ENCODE measurements around the gene TSC2. TPM values are rescaled to one million over a fixed set of nuclear protein-coding genes. Genes with fewer than 3 reads are reported as not detected.

TSC2 gene
- total RNA-seq, 1 experiment from 2014 or later, result 109 TPM

GRCh38 chr16:2034696-2035430 lies 12.9 kb upstream of the TSC2 start:
- Mint-ChIP-seq H3K4me3 (ENCODE audit: unreplicated experiment) (no peak overlapping the region), H3K4me1 (ENCODE audit: low read depth, unreplicated experiment) (peaks cover 7% of the 10 kb centered on the region), H3K27me3 (ENCODE audit: insufficient read depth, unreplicated experiment) (no peaks in the 10 kb centered on the region), H3K27ac (ENCODE audit: unreplicated experiment) (peak overlapping the region; percentile 50), H3K36me3 (ENCODE audit: insufficient read depth, unreplicated experiment) (peaks cover 16% of the 10 kb centered on the region), H3K9me3 (ENCODE audit: unreplicated experiment) (no peaks in the 10 kb centered on the region)
- ChIA-PET CTCF (interaction anchor here (0.5 to 0.7 kb wide), 2 partner anchors 21 to 24 kb away, joined by 3 read pairs; no protein-coding TSS in a partner anchor), POLR2A (no interaction called here)
- Histone ChIP-seq H3K27me3 (replicated peaks; ENCODE audit: control insufficient read depth, insufficient read depth, low read length) (no peaks in the 10 kb centered on the region), H3K4me1 (peaks cover 29% of the 10 kb centered on the region), H3K9me3 (no peaks in the 10 kb centered on the region), H3K4me3 (ENCODE audit: low read depth, low read length) (no peak overlapping the region), H3K36me3 (ENCODE audit: control insufficient read depth, insufficient read depth, low read length) (no peaks in the 10 kb centered on the region; the same call in 1 of the 2 replicates)
- BruUV-seq (replicated peaks), result no TSS peak
- DNase-seq, result no peak
- intact Hi-C loops (cut with micrococcal nuclease; ENCODE audit: unreplicated experiment), result no loop called here
- TF ChIP-seq CTCF (IDR thresholded peaks at IDR 0.05; ENCODE audit: insufficient read depth in 1 of 2, low read depth in 1 of 2, low read length in 1 of 2, severe bottlenecking in 1 of 2, unreplicated experiment in 1 of 2), result no peak

- Histone ChIP-seq H3K9me3 (no peaks in the 10 kb centered on the region), H3K36me3 (ENCODE audit: control insufficient read depth, insufficient read depth, low read length) (no peaks in the 10 kb centered on the region; the same call in 1 of the 2 replicates), H3K4me3 (ENCODE audit: low read depth, low read length) (no peak overlapping the region), H3K27me3 (replicated peaks; ENCODE audit: control insufficient read depth, insufficient read depth, low read length) (no peaks in the 10 kb centered on the region), H3K4me1 (peaks cover 29% of the 10 kb centered on the region)
- peak; percentile 62 to 69 for DNase-seq
- no peaks in the 10 kb centered on the region for H3K27me3 Mint-ChIP-seq (ENCODE audit: insufficient read depth, unreplicated experiment)
- no peak overlapping the region for H3K4me3 Mint-ChIP-seq (ENCODE audit: unreplicated experiment)
- CTCF ChIA-PET, result interaction anchor here (0.5 to 0.7 kb wide), 2 partner anchors 20 to 23 kb away, joined by 3 read pairs; no protein-coding TSS in a partner anchor
- no peaks in the 10 kb centered on the region for H3K9me3 Mint-ChIP-seq (ENCODE audit: unreplicated experiment)
- intact Hi-C loops (cut with micrococcal nuclease; ENCODE audit: unreplicated experiment), result no loop called here
- peaks cover 7% of the 10 kb centered on the region for H3K4me1 Mint-ChIP-seq (ENCODE audit: low read depth, unreplicated experiment)
- peak overlapping the region; percentile 50 for H3K27ac Mint-ChIP-seq (ENCODE audit: unreplicated experiment)
- peaks cover 16% of the 10 kb centered on the region for H3K36me3 Mint-ChIP-seq (ENCODE audit: insufficient read depth, unreplicated experiment)
- no peak for TF ChIP-seq CTCF (IDR thresholded peaks at IDR 0.05; ENCODE audit: insufficient read depth in 1 of 2, low read depth in 1 of 2, low read length in 1 of 2, severe bottlenecking in 1 of 2, unreplicated experiment in 1 of 2)
- POLR2A ChIA-PET, result interaction anchor here (0.6 kb wide), 1 partner anchor 453 kb away, joined by 4 read pairs; no protein-coding TSS in a partner anchor
- BruUV-seq (replicated peaks), result no TSS peak
Observed at GRCh38 chr16:2035431-2036199, 12.2 kb upstream of the TSC2 start.

- H3K27me3 ChIP-seq (replicated peaks; ENCODE audit: control insufficient read depth, insufficient read depth, low read length), result no peaks in the 10 kb centered on the region
- CTCF ChIA-PET, result no interaction called here
- intact Hi-C loops (cut with micrococcal nuclease; ENCODE audit: unreplicated experiment), result no loop called here
- no peaks in the 10 kb centered on the region for H3K9me3 Mint-ChIP-seq (ENCODE audit: unreplicated experiment)
- H3K4me3 ChIP-seq (ENCODE audit: low read depth, low read length), result no peak overlapping the region
- no peak for DNase-seq
- H3K36me3 Mint-ChIP-seq (ENCODE audit: insufficient read depth, unreplicated experiment), result peaks cover 16% of the 10 kb centered on the region
- H3K4me3 Mint-ChIP-seq (ENCODE audit: unreplicated experiment), result no peak overlapping the region
- POLR2A ChIA-PET, result interaction anchor here (0.6 kb wide), 1 partner anchor 454 kb away, joined by 4 read pairs; no protein-coding TSS in a partner anchor
- no peaks in the 10 kb centered on the region for H3K9me3 ChIP-seq
- TF ChIP-seq CTCF (IDR thresholded peaks at IDR 0.05; ENCODE audit: insufficient read depth in 1 of 2, low read depth in 1 of 2, low read length in 1 of 2, severe bottlenecking in 1 of 2, unreplicated experiment in 1 of 2), result no peak
- H3K4me1 Mint-ChIP-seq (ENCODE audit: low read depth, unreplicated experiment), result peaks cover 7% of the 10 kb centered on the region
- H3K36me3 ChIP-seq (ENCODE audit: control insufficient read depth, insufficient read depth, low read length), result no peaks in the 10 kb centered on the region; the same call in 1 of the 2 replicates
- BruUV-seq (replicated peaks), result no TSS peak
- no peak overlapping the region for H3K27ac Mint-ChIP-seq (ENCODE audit: unreplicated experiment)
- peaks cover 29% of the 10 kb centered on the region for H3K4me1 ChIP-seq
- H3K27me3 Mint-ChIP-seq (ENCODE audit: insufficient read depth, unreplicated experiment), result no peaks in the 10 kb centered on the region
Observed at GRCh38 chr16:2036200-2036966, 11.4 kb upstream of the TSC2 start.
